OCI-LY3 (cell line): ENCODE data around the gene CCDC83.

Experiments used
- EZH2phosphoT487 ChIP-seq: fragments of 200-600 bp; shearing (Covaris generic); IDR thresholded peaks from 2 replicates; pipeline ENCODE4 v1.6.1; 2018; ENCODE audit warnings: antibody characterized with exemption, mixed run types, low read depth
- TF ChIP-seq, protein P1 (sequence below): fragments of 200-600, 300-600 bp; sonication (generic); IDR thresholded peaks from 2 replicates; pipeline ENCODE4 v1.5.1; 2014; ENCODE audit warnings: antibody characterized with exemption, low read length, low read depth

DNA sequence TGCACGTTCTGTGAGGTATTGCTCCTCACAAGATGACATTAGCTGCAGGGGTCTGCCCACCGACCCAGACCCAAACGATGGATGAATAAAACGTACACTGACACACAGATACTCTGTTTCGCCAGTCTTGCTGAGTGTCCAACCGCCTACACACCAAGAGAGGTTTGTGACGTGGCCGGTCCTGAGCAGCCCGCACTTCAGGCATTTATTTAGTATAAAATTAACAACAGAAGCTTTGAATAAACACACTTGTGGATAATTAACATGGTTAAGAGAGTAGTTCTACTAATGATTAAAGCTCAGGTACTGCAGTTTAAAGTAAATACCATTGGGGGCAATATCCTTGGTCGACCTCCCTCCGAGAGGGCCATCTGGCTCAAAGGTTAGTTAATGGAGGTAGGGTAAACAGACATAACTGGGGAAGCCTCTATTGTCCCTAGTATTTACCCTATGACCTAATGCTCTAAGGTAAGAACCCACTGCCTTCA lies 75.7 kb downstream of the CCDC83 start:
- TF ChIP-seq, protein P1, sequence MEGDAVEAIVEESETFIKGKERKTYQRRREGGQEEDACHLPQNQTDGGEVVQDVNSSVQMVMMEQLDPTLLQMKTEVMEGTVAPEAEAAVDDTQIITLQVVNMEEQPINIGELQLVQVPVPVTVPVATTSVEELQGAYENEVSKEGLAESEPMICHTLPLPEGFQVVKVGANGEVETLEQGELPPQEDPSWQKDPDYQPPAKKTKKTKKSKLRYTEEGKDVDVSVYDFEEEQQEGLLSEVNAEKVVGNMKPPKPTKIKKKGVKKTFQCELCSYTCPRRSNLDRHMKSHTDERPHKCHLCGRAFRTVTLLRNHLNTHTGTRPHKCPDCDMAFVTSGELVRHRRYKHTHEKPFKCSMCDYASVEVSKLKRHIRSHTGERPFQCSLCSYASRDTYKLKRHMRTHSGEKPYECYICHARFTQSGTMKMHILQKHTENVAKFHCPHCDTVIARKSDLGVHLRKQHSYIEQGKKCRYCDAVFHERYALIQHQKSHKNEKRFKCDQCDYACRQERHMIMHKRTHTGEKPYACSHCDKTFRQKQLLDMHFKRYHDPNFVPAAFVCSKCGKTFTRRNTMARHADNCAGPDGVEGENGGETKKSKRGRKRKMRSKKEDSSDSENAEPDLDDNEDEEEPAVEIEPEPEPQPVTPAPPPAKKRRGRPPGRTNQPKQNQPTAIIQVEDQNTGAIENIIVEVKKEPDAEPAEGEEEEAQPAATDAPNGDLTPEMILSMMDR, result no peak
- TF ChIP-seq EZH2phosphoT487, result no peak
